Panc1 (cell line): Measurements from ENCODE around the gene XRCC4. TPM values are rescaled to one million over a fixed set of nuclear protein-coding genes. Genes with fewer than 3 reads are reported as not detected.

Experiments
- ATAC-seq: fragments of 200-7000 bp; cut with Tn5 transposase; 2 replicates; pipeline ENCODE4 v1.9.1; 2020; ENCODE audit warnings: mild to moderate bottlenecking, moderate library complexity
- BruUV-seq: library from RNA; stranded (reverse); fragments of 400-500 nt; replicated peaks from 2 replicates; lab custom pipeline; 2021; lab: Mats Ljungman, UMichigan
- CTCF ChIA-PET: fragments of 300-600 bp; sonication (Branson Sonifier 250); formaldehyde crosslinking; loops from one replicate; lab custom pipeline; 2022; ENCODE audit warnings: antibody characterized with exemption; lab: Charles Lee
- POLR2A ChIA-PET: fragments of 300-600 bp; sonication (Branson Sonifier 250); formaldehyde crosslinking; loops from one replicate; lab custom pipeline; 2022; ENCODE audit warnings: antibody characterized with exemption; lab: Charles Lee
- DNase-seq: peaks from one replicate; pipeline ENCODE4 v3.0.0-alpha.2; 2010; ENCODE audit warnings: low read depth, low spot score
- H3K27ac ChIP-seq: 2 replicates; pipeline ENCODE4 v1.5.1; 2011; ENCODE audit warnings: mild to moderate bottlenecking, low read length, inconsistent platforms
- H3K27me3 ChIP-seq: fragments of 200-500 bp; sonication (Bioruptor generic); 2 replicates; pipeline ENCODE4 v1.6.0; 2014; ENCODE audit warnings: low read length, inconsistent platforms; ENCODE audit not compliant: control insufficient read depth, insufficient read depth
- H3K36me3 ChIP-seq: fragments of 200-500 bp; sonication (Bioruptor generic); 2 replicates; pipeline ENCODE4 v1.5.1; 2014; ENCODE audit warnings: inconsistent platforms, mild to moderate bottlenecking, low read length, moderate library complexity; ENCODE audit not compliant: control insufficient read depth, insufficient read depth
- H3K4me1 ChIP-seq: 2 replicates; pipeline ENCODE4 v1.5.1; 2011; ENCODE audit warnings: inconsistent platforms, mild to moderate bottlenecking, low read length, moderate library complexity; ENCODE audit not compliant: control insufficient read depth, insufficient read depth
- H3K4me3 ChIP-seq, 2 experiments: 2 replicates each; pipeline ENCODE4 v1.5.1; 2011 to 2012; ENCODE audit warnings: low read depth in 2 of 2, low read length in 2 of 2, mild to moderate bottlenecking in 2 of 2, inconsistent platforms in 1 of 2, moderate library complexity in 1 of 2
- H3K9me3 ChIP-seq: fragments of 200-500 bp; sonication (Bioruptor generic); 2 replicates; pipeline ENCODE4 v1.5.1; 2014; ENCODE audit warnings: low read depth, mild to moderate bottlenecking, inconsistent platforms, low read length, moderate library complexity; ENCODE audit not compliant: control insufficient read depth, insufficient read depth
- CTCF ChIP-seq: fragments of 450-650 bp; IDR thresholded peaks from 2 replicates; pipeline ENCODE4 v1.5.1; 2017; ENCODE audit warnings: mild to moderate bottlenecking
- POLR2AphosphoS5 ChIP-seq: IDR thresholded peaks from 2 replicates; pipeline ENCODE4 v1.6.1; 2012; ENCODE audit warnings: mild to moderate bottlenecking, low read depth, low read length, moderate library complexity
- REST ChIP-seq, 2 experiments: IDR thresholded peaks; 2 replicates each; pipeline ENCODE4 v1.6.1; 2011 to 2012; ENCODE audit warnings: low read depth in 2 of 2, control low read depth in 1 of 2, low read length in 1 of 2, mild to moderate bottlenecking in 1 of 2, moderate library complexity in 1 of 2; ENCODE audit not compliant: insufficient read depth in 1 of 2
- SIN3A ChIP-seq: IDR thresholded peaks from 2 replicates; pipeline ENCODE4 v1.6.1; 2012; ENCODE audit warnings: low read depth, mild to moderate bottlenecking, low read length, moderate library complexity, borderline replicate concordance; ENCODE audit not compliant: insufficient read depth
- TCF7L2 ChIP-seq: IDR thresholded peaks from 2 replicates; pipeline ENCODE4 v1.6.1; 2011; ENCODE audit warnings: mild to moderate bottlenecking, low read depth, low read length, inconsistent platforms
- in situ Hi-C: cut with HindIII; loops from 2 replicates; pipeline ENCODE4 v1.10.0; 2016; ENCODE audit warnings: low sequenced_read_pairs, low pct_unique_long_range_greater_than_20kb
- intact Hi-C: fragments of 100-400 bp; cut with micrococcal nuclease; formaldehyde crosslinking; loops from one replicate; pipeline ENCODE4 v1.10.0; 2022; ENCODE audit not compliant: unreplicated experiment
- total RNA-seq: library from RNA; stranded (reverse); gene quantifications from one replicate; pipeline ENCODE4 v1.2.1, GENCODE V29; 2021; ENCODE audit not compliant: unreplicated experiment

XRCC4 gene
- total RNA-seq, 1 experiment from 2014 or later: 12.5 TPM

- Histone ChIP-seq H3K36me3 (no peaks in the 10 kb centered on the region), H3K4me1 (no peaks in the 10 kb centered on the region), H3K27me3 (no peaks in the 10 kb centered on the region), H3K4me3 (no peak overlapping the region), H3K27ac (no peak overlapping the region), H3K9me3 (no peaks in the 10 kb centered on the region)
- no peak for TF ChIP-seq TCF7L2
- no peak for TF ChIP-seq POLR2AphosphoS5
- TF ChIP-seq SIN3A: no peak
- no peak for TF ChIP-seq CTCF
- no peak for TF ChIP-seq REST (IDR thresholded peaks at IDR 0.05; ENCODE audit: insufficient read depth in 1 of 2, low read depth in 2 of 2, low read length in 1 of 2)
- BruUV-seq: no TSS peak
- CTCF ChIA-PET: no interaction called here
- DNase-seq (no peak), ATAC-seq (no peak)
- intact Hi-C loops: no loop called here
- in situ Hi-C loops: no loop called here
- POLR2A ChIA-PET: no interaction called here
These were observed 311.3 kb downstream of the XRCC4 start for GRCh38 chr5:83388608-83389007.

- no peak overlapping the region for H3K27ac ChIP-seq
- in situ Hi-C loops: no loop called here
- H3K4me1 ChIP-seq: no peaks in the 10 kb centered on the region
- no peaks in the 10 kb centered on the region for H3K9me3 ChIP-seq
- no peaks in the 10 kb centered on the region for H3K27me3 ChIP-seq
- DNase-seq: no peak
- CTCF ChIA-PET: no interaction called here
- TF ChIP-seq CTCF (no peak), REST (IDR thresholded peaks at IDR 0.05; ENCODE audit: insufficient read depth in 1 of 2, low read depth in 2 of 2, low read length in 1 of 2) (no peak), TCF7L2 (no peak), SIN3A (no peak), POLR2AphosphoS5 (no peak)
- no peaks in the 10 kb centered on the region for H3K36me3 ChIP-seq
- no TSS peak for BruUV-seq
- H3K4me3 ChIP-seq: no peak overlapping the region
- no peak for ATAC-seq
- POLR2A ChIA-PET: no interaction called here
- intact Hi-C loops: no loop called here
These were observed 315.6 kb downstream of the XRCC4 start for GRCh38 chr5:83392766-83393503.
